PC-3 (cell line): ENCODE measurements around the gene MFAP1. TPM values are rescaled to one million over a fixed set of nuclear protein-coding genes. Genes with fewer than 3 reads are reported as not detected.

ENCODE experiments used
- ATAC-seq: fragments of 200-7000 bp; cut with Tn5 transposase; 2 replicates; pipeline ENCODE4 v1.9.1; 2020; ENCODE audit warnings: mild to moderate bottlenecking, moderate library complexity
- BruUV-seq: library from RNA; stranded (reverse); fragments of 400-500 nt; replicated peaks from 2 replicates; lab custom pipeline; 2021; lab: Mats Ljungman, UMichigan
- CTCF ChIA-PET: fragments of 300-600 bp; sonication (Branson Sonifier 250); formaldehyde crosslinking; loops from one replicate; lab custom pipeline; 2022; ENCODE audit warnings: antibody characterized with exemption; lab: Charles Lee
- POLR2A ChIA-PET: fragments of 300-600 bp; sonication (Branson Sonifier 250); formaldehyde crosslinking; loops from one replicate; lab custom pipeline; 2022; ENCODE audit warnings: antibody characterized with exemption; ENCODE audit not compliant: unreplicated experiment; lab: Charles Lee
- DNase-seq: peaks from one replicate; pipeline ENCODE4 v3.0.0-alpha.2; 2015
- H2AFZ ChIP-seq: fragments of 300-600 bp; sonication (generic); 2 replicates; pipeline ENCODE4 v1.6.0; 2016; ENCODE audit warnings: antibody characterized with exemption, low read length
- H3F3A ChIP-seq: fragments of 300-600 bp; sonication (generic); one replicate; pipeline ENCODE4 v1.6.0; 2017; ENCODE audit warnings: antibody characterized with exemption, low read length, control low read depth, mild to moderate bottlenecking; ENCODE audit not compliant: unreplicated experiment
- H3K27ac ChIP-seq: fragments of 300-600 bp; sonication (generic); 2 replicates; pipeline ENCODE4 v1.5.1; 2016; ENCODE audit warnings: mild to moderate bottlenecking, low read length
- H3K27me3 ChIP-seq: fragments of 300-600 bp; sonication (generic); 2 replicates; pipeline ENCODE4 v1.6.1; 2016; ENCODE audit warnings: low read length, mixed read lengths
- H3K36me3 ChIP-seq: fragments of 300-600 bp; sonication (generic); 2 replicates; pipeline ENCODE4 v1.6.1; 2016; ENCODE audit warnings: low read depth, mixed run types, low read length, mixed read lengths
- H3K4me1 ChIP-seq: fragments of 300-600 bp; sonication (generic); 2 replicates; pipeline ENCODE4 v1.5.1; 2016; ENCODE audit warnings: low read length; ENCODE audit not compliant: insufficient read depth
- H3K4me2 ChIP-seq: fragments of 300-600 bp; sonication (generic); 2 replicates; pipeline ENCODE4 v1.6.0; 2016; ENCODE audit warnings: low read length
- H3K4me3 ChIP-seq: fragments of 300-600 bp; sonication (generic); 2 replicates; pipeline ENCODE4 v1.5.1; 2016; ENCODE audit warnings: mild to moderate bottlenecking, low read length, mixed read lengths
- H3K79me2 ChIP-seq: fragments of 300-600 bp; sonication (generic); 2 replicates; pipeline ENCODE4 v1.6.1; 2017; ENCODE audit warnings: low read length, mixed read lengths
- H3K9ac ChIP-seq: fragments of 300-600 bp; sonication (generic); 2 replicates; pipeline ENCODE4 v1.6.0; 2016; ENCODE audit warnings: mild to moderate bottlenecking, low read length
- H3K9me2 ChIP-seq: fragments of 300-600 bp; sonication (generic); replicated peaks from 2 replicates; pipeline ENCODE4 v1.6.1; 2016; ENCODE audit warnings: mixed run types, low read length, mixed read lengths
- H3K9me3 ChIP-seq: fragments of 300-600 bp; sonication (generic); 2 replicates; pipeline ENCODE4 v1.6.1; 2016; ENCODE audit warnings: low read length, mixed read lengths
- H4K20me1 ChIP-seq: fragments of 300-600 bp; sonication (generic); 2 replicates; pipeline ENCODE4 v1.6.1; 2016; ENCODE audit warnings: low read length, mixed read lengths
- EZH2 ChIP-seq: fragments of 300-600 bp; sonication (generic); IDR thresholded peaks from one replicate; pipeline ENCODE4 v1.6.1; 2017; ENCODE audit warnings: antibody characterized with exemption, mild to moderate bottlenecking, low read length; ENCODE audit not compliant: unreplicated experiment
- EZH2phosphoT487 ChIP-seq: fragments of 300-600 bp; sonication (generic); IDR thresholded peaks from 2 replicates; pipeline ENCODE4 v1.6.1; 2018; ENCODE audit warnings: mild to moderate bottlenecking, antibody characterized with exemption, low read length, borderline replicate concordance
- intact Hi-C: fragments of 100-400 bp; cut with micrococcal nuclease; formaldehyde crosslinking; loops from 2 replicates; pipeline ENCODE4 v1.9.0; 2023
- total RNA-seq: library from RNA; depleted of rRNA; stranded (reverse); fragments of >200 nt; gene quantifications from 2 replicates; pipeline ENCODE4 v1.2.3, GENCODE V29; 2014
- TF ChIP-seq, protein P1 (sequence below): fragments of 300-600 bp; sonication (generic); conservative IDR thresholded peaks from 2 replicates; pipeline ENCODE4 v1.5.1; 2017; ENCODE audit warnings: antibody characterized with exemption, low read depth, mild to moderate bottlenecking, low read length

MFAP1 gene
- total RNA-seq, 1 experiment from 2014 or later: 18.6 TPM

DNA sequence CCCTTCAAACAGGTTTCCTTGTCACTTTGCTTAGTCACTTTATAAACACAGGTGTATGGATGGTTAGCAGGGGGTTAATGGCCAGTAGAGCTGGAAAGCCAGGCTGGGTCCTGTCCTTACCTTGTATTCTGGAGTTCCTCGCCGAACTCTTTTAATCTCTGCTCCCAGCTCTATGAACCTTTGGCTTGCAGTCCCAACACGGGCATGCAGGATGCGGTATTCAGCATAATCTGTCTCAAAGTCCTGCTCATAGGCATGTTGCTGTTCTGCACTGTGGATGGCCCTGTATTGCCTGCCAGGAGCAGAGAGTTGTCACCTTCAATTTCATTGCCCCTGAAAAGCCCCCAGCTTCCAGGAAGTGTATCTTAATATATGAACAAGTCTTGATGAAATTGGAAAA lies 50.4 kb downstream of the MFAP1 start:
- intact Hi-C loops: no loop called here
- H3K79me2 ChIP-seq: peaks cover 10% of the 10 kb centered on the region; the same call in 1 of the 2 replicates
- H3K4me3 ChIP-seq: no peak overlapping the region
- no peaks in the 10 kb centered on the region for H3K27me3 ChIP-seq
- H3K4me1 ChIP-seq: peaks cover 17% of the 10 kb centered on the region; the same call in 1 of the 2 replicates
- no peak for ATAC-seq
- no peaks in the 10 kb centered on the region for H3K9me2 ChIP-seq
- no TSS peak for BruUV-seq
- TF ChIP-seq EZH2phosphoT487: no peak
- TF ChIP-seq EZH2: no peak
- TF ChIP-seq, protein P1, sequence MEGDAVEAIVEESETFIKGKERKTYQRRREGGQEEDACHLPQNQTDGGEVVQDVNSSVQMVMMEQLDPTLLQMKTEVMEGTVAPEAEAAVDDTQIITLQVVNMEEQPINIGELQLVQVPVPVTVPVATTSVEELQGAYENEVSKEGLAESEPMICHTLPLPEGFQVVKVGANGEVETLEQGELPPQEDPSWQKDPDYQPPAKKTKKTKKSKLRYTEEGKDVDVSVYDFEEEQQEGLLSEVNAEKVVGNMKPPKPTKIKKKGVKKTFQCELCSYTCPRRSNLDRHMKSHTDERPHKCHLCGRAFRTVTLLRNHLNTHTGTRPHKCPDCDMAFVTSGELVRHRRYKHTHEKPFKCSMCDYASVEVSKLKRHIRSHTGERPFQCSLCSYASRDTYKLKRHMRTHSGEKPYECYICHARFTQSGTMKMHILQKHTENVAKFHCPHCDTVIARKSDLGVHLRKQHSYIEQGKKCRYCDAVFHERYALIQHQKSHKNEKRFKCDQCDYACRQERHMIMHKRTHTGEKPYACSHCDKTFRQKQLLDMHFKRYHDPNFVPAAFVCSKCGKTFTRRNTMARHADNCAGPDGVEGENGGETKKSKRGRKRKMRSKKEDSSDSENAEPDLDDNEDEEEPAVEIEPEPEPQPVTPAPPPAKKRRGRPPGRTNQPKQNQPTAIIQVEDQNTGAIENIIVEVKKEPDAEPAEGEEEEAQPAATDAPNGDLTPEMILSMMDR: no peak
- H3F3A ChIP-seq: no peaks in the 10 kb centered on the region
- H3K4me2 ChIP-seq: no peak overlapping the region
- H4K20me1 ChIP-seq: no peaks in the 10 kb centered on the region
- H3K9me3 ChIP-seq: no peaks in the 10 kb centered on the region
- H3K36me3 ChIP-seq: peaks cover 43% of the 10 kb centered on the region
- no peak for DNase-seq
- ChIA-PET POLR2A (no interaction called here), CTCF (interaction anchor here (0.6 kb wide), 1 partner anchor 27 kb away, joined by 3 read pairs; no protein-coding TSS in a partner anchor)
- H2AFZ ChIP-seq: no peak overlapping the region
- H3K27ac ChIP-seq: no peak overlapping the region
- no peak overlapping the region for H3K9ac ChIP-seq

DNA sequence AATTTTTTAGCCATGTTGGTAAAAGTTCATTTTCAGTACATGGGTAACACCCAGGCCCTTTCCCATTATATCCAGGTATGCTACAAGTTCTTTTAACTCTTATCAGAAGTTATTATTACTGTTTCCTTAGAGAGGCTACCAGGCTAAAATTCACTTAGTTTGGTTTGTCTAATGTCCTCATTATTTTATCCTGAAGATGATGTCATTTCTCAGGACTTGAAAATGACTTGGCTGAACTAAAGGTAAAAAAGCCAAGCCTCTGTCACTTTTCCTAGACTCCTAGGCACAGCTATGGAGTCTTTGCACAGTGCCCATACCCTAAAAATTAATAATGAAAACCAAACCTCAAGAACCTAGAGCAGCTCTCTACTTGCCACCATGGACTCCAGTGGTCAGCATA lies 51.9 kb downstream of the MFAP1 start:
- Histone ChIP-seq H3K9me3 (no peaks in the 10 kb centered on the region), H4K20me1 (no peaks in the 10 kb centered on the region), H3K27me3 (no peaks in the 10 kb centered on the region), H3K27ac (no peak overlapping the region), H3F3A (no peaks in the 10 kb centered on the region), H3K79me2 (peaks cover 10% of the 10 kb centered on the region; the same call in 1 of the 2 replicates), H3K9me2 (no peaks in the 10 kb centered on the region), H3K4me2 (no peak overlapping the region), H3K36me3 (peaks cover 52% of the 10 kb centered on the region), H3K4me3 (no peak overlapping the region), H3K9ac (no peak overlapping the region), H2AFZ (no peak overlapping the region), H3K4me1 (peaks cover 12% of the 10 kb centered on the region; the same call in 1 of the 2 replicates)
- POLR2A ChIA-PET: no interaction called here
- no peak for DNase-seq
- ATAC-seq: no peak
- BruUV-seq: no TSS peak
- intact Hi-C loops: no loop called here
- no peak for TF ChIP-seq EZH2phosphoT487
- TF ChIP-seq, protein P1: no peak
- TF ChIP-seq EZH2: no peak
- CTCF ChIA-PET: no interaction called here

DNA sequence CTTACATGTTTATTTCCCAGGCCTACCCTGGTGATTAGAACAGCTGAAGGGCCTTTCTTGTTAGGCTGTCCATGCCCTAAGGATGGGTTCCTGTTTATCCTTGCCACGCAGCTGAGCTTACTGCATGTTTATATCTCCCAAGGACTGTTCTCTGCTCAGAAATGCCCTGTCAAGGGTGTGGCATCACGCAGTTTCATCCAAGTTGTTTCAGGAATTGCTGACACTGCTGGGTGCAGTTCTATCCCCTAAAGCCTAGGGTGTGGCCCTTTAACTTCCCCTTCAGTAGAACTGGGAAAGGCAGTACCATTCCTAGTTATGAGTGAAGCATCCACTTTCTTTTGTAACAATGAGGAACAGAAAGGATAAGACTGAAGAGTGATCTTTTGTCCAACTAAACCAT lies 52.7 kb downstream of the MFAP1 start:
- no peak for ATAC-seq
- no peak overlapping the region for H3K4me2 ChIP-seq
- H3K9me3 ChIP-seq: no peaks in the 10 kb centered on the region
- H3K9ac ChIP-seq: no peak overlapping the region
- no peak overlapping the region for H3K27ac ChIP-seq
- no peaks in the 10 kb centered on the region for H4K20me1 ChIP-seq
- H3K79me2 ChIP-seq: peaks cover 10% of the 10 kb centered on the region; the same call in 1 of the 2 replicates
- H3K27me3 ChIP-seq: no peaks in the 10 kb centered on the region
- POLR2A ChIA-PET: interaction anchor here (0.6 kb wide), 1 partner anchor 39 kb away, joined by 3 read pairs; no protein-coding TSS in a partner anchor
- intact Hi-C loops: no loop called here
- DNase-seq: no peak
- no TSS peak for BruUV-seq
- peaks cover 11% of the 10 kb centered on the region; the same call in 1 of the 2 replicates for H3K4me1 ChIP-seq
- H2AFZ ChIP-seq: no peak overlapping the region
- peaks cover 57% of the 10 kb centered on the region for H3K36me3 ChIP-seq
- CTCF ChIA-PET: no interaction called here
- H3F3A ChIP-seq: no peaks in the 10 kb centered on the region
- H3K9me2 ChIP-seq: no peaks in the 10 kb centered on the region
- TF ChIP-seq EZH2: no peak
- no peak for TF ChIP-seq EZH2phosphoT487
- TF ChIP-seq, protein P1: no peak
- no peak overlapping the region for H3K4me3 ChIP-seq
